ENCODE results near the gene AREL1.

Gene AREL1

DNA sequence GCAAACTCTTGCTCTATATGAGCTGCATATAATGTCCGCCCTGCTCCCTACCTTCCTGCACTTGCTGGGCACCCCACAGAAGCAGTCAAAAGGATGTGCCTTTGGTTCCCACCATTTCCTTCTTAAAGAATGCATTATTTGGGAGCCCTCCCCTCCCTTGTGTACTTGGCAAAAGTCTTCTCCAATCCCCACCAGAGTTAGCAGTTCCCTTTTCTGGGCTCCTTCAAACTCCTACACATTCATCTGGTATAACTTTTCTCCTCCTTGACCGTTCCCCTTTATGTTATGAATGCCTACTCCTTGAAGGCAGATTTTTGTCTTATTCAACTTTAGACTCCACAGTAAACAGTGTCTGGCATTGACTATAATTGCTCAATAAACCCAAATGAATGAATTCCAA is 27.8 kb downstream of the AREL1 start:
- CTCF ChIA-PET, result interaction anchor here (0.6 kb wide), 1 partner anchor 76 kb away, joined by 4 read pairs; no protein-coding TSS in a partner anchor
- H3K27me3 Mint-ChIP-seq, result no peaks in the 10 kb centered on the region
- H3K4me3 Mint-ChIP-seq, result no peak overlapping the region
- H3K9me3 Mint-ChIP-seq, result no peaks in the 10 kb centered on the region
- H3K36me3 Mint-ChIP-seq, result peaks cover 32% of the 10 kb centered on the region
- H3K4me1 Mint-ChIP-seq, result peaks cover 21% of the 10 kb centered on the region
- no peak overlapping the region for H3K27ac Mint-ChIP-seq
- DNase-seq, result no peak

- DNase-seq, result no peak
- H3K4me1 Mint-ChIP-seq, result peaks cover 21% of the 10 kb centered on the region
- no peaks in the 10 kb centered on the region for H3K9me3 Mint-ChIP-seq
- H3K4me3 Mint-ChIP-seq, result no peak overlapping the region
- H3K27me3 Mint-ChIP-seq, result no peaks in the 10 kb centered on the region
- peaks cover 32% of the 10 kb centered on the region for H3K36me3 Mint-ChIP-seq
- no peak overlapping the region for H3K27ac Mint-ChIP-seq
- CTCF ChIA-PET, result no interaction called here
Measured at GRCh38 chr14:74684434-74684833, 28.4 kb downstream of the AREL1 start.

- H3K4me1 Mint-ChIP-seq, result peaks cover 21% of the 10 kb centered on the region
- no peaks in the 10 kb centered on the region for H3K9me3 Mint-ChIP-seq
- H3K4me3 Mint-ChIP-seq, result no peak overlapping the region
- no peaks in the 10 kb centered on the region for H3K27me3 Mint-ChIP-seq
- CTCF ChIA-PET, result no interaction called here
- peaks cover 30% of the 10 kb centered on the region for H3K36me3 Mint-ChIP-seq
- peak overlapping the region; percentile 12 for H3K27ac Mint-ChIP-seq
- no peak for DNase-seq
Measured at GRCh38 chr14:74683406-74683805, 29.5 kb downstream of the AREL1 start.

DNA sequence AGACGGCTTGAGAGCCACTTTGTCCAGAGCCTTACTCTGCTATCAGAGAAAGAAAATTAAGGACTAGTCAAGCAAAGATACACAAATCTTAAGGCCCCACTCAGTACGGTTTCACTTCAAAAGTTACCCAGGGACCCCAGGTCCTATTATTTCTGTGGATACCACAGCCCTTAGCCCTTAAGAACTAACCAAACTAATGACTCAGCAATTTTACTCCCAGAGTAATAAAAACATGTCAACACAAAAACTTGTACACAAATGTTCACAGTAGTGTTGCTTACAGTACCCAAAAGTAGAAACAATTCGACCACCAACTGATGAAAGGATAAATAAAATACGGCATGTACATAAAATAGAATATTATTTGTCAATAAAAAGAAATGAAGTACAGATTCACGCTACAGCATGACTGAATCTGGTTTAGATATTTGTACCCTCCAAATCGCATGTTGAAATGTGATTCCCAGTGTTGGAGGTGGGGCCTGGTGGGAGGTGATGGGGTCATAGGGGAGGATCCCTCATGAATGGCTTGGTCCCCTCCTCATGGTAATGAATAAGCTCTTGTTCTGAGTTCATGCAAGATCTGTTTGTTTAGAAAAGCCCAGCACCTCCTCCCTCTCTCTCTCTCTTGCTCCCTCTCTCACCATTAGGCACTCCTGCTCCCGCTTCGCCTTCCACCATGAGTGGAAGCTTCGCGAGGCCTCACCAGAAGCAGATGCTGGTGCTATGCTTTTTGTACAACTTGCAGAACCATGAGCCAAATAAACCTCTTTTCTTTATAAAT is 30.5 kb downstream of the AREL1 start:
- H3K9me3 Mint-ChIP-seq, result no peaks in the 10 kb centered on the region
- peaks cover 30% of the 10 kb centered on the region for H3K36me3 Mint-ChIP-seq
- H3K4me1 Mint-ChIP-seq, result peaks cover 21% of the 10 kb centered on the region
- no peak overlapping the region for H3K4me3 Mint-ChIP-seq
- DNase-seq, result no peak
- CTCF ChIA-PET, result no interaction called here
- H3K27me3 Mint-ChIP-seq, result no peaks in the 10 kb centered on the region
- H3K27ac Mint-ChIP-seq, result no peak overlapping the region

DNA sequence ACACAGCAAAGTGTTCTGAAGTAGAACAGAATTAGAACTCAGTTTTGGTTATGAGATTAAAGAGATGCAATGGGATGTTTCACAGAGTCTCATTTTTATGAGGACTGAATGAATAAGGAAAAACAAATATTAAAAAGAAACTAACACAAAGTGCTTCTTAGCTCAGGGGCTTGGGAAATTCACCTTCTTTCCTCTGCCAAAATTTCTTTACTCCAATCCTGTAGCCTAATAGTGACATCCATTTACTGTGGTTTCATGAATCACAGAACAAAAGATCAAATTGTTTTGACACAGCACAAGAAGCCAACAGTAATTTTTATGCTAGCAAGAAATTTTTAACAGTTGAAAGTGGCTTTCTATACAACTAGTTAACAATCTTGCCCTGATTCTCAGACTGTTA is 37.7 kb downstream of the AREL1 start:
- DNase-seq, result no peak

DNA sequence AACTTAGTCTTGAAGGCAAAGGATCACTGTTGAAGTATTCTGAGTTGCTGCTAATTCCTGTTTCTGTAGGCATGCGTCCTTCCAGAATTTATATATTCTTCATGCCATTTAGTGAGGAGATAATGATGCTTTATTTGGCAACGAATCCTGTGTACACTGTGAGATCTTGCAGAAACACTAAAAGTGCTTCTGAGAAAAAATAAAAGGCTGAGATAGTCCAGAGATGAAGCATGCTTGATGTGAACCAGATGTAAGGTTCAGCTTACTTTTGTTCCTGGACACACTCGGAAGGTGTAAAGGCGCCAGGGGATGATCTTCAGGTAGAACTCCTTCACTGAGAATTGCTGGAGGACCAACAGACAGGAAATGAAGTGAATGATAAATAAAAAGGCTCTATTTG is 39.1 kb downstream of the AREL1 start:
- Mint-ChIP-seq H3K27ac (no peak overlapping the region), H3K27me3 (no peaks in the 10 kb centered on the region), H3K4me3 (no peak overlapping the region), H3K4me1 (no peaks in the 10 kb centered on the region), H3K9me3 (no peaks in the 10 kb centered on the region), H3K36me3 (peaks cover 59% of the 10 kb centered on the region)
- CTCF ChIA-PET, result no interaction called here
- no peak for DNase-seq

More for the DNA sequence above, 37.7 kb downstream of the AREL1 start:
- Mint-ChIP-seq H3K36me3 (peaks cover 50% of the 10 kb centered on the region), H3K27me3 (no peaks in the 10 kb centered on the region), H3K27ac (peak overlapping the region; percentile 16), H3K4me1 (no peaks in the 10 kb centered on the region), H3K4me3 (no peak overlapping the region), H3K9me3 (no peaks in the 10 kb centered on the region)
- CTCF ChIA-PET, result no interaction called here

- Mint-ChIP-seq H3K4me1 (no peaks in the 10 kb centered on the region), H3K27me3 (no peaks in the 10 kb centered on the region), H3K4me3 (no peak overlapping the region), H3K36me3 (peaks cover 68% of the 10 kb centered on the region), H3K27ac (no peak overlapping the region), H3K9me3 (no peaks in the 10 kb centered on the region)
- no peak for DNase-seq
- CTCF ChIA-PET, result no interaction called here
Measured at GRCh38 chr14:74671789-74672188, 41.1 kb downstream of the AREL1 start.

GRCh38 chr14:74670726-74671411 is 42.0 kb downstream of the AREL1 start:
- CTCF ChIA-PET, result no interaction called here
- peaks cover 65% of the 10 kb centered on the region for H3K36me3 Mint-ChIP-seq
- H3K4me1 Mint-ChIP-seq, result no peaks in the 10 kb centered on the region
- no peak overlapping the region for H3K27ac Mint-ChIP-seq
- no peaks in the 10 kb centered on the region for H3K9me3 Mint-ChIP-seq
- DNase-seq, result no peak
- H3K4me3 Mint-ChIP-seq, result no peak overlapping the region
- no peaks in the 10 kb centered on the region for H3K27me3 Mint-ChIP-seq

DNA sequence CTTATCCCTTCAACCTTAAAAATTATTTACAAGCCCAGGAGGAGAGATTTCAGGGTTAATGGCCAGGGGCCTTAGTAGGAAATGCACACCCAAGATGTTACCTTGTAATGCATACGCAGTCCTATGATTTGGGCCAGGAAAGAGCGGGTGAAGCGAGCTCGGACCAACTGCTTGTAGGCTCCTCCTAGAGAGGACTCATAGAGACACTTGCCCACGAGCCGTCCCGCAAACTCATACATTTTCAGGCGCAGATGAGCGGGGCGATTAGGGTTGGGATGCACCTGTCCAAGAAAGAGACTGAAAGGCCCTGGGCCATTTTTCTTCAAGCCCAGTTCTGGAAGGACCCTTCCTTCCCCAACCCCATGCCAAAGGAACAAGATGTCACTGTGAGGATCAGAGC is 43.0 kb downstream of the AREL1 start:
- no peaks in the 10 kb centered on the region for H3K27me3 Mint-ChIP-seq
- CTCF ChIA-PET, result no interaction called here
- no peak overlapping the region for H3K27ac Mint-ChIP-seq
- H3K36me3 Mint-ChIP-seq, result peaks cover 64% of the 10 kb centered on the region
- DNase-seq, result no peak
- H3K4me1 Mint-ChIP-seq, result no peaks in the 10 kb centered on the region
- H3K9me3 Mint-ChIP-seq, result no peaks in the 10 kb centered on the region
- H3K4me3 Mint-ChIP-seq, result no peak overlapping the region

DNA sequence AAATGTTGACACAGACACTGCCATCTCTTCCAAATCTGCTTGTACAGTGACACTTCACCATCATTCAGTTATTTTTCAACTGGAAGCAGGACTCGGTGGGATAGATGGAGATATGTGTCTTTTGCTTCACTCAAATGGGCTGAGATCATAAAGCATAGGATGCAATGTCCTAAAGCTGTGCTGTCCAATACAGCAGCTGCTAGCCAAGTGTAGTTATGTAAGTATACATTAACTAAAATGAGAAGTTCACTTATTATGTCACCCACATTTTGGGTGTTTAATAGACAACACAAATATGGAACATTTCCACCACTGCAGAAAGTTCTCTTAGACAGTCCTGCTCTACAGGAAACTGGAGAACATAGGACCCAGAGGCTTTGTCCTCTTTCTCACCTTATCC is 43.6 kb downstream of the AREL1 start:
- no peaks in the 10 kb centered on the region for H3K4me1 Mint-ChIP-seq
- no peaks in the 10 kb centered on the region for H3K27me3 Mint-ChIP-seq
- CTCF ChIA-PET, result no interaction called here
- H3K9me3 Mint-ChIP-seq, result no peaks in the 10 kb centered on the region
- peaks cover 61% of the 10 kb centered on the region for H3K36me3 Mint-ChIP-seq
- H3K4me3 Mint-ChIP-seq, result no peak overlapping the region
- no peak for DNase-seq
- H3K27ac Mint-ChIP-seq, result no peak overlapping the region

GRCh38 chr14:74667758-74668157 is 45.1 kb downstream of the AREL1 start:
- H3K4me3 Mint-ChIP-seq, result no peak overlapping the region
- H3K27ac Mint-ChIP-seq, result no peak overlapping the region
- CTCF ChIA-PET, result interaction anchor here (0.6 to 2.1 kb wide), 5 partner anchors 56 to 781 kb away, joined by 3 to 5 read pairs (median 3); partner anchors contain the start of gene LTBP2
- no peak for DNase-seq
- no peaks in the 10 kb centered on the region for H3K4me1 Mint-ChIP-seq
- H3K36me3 Mint-ChIP-seq, result peaks cover 67% of the 10 kb centered on the region
- H3K9me3 Mint-ChIP-seq, result no peaks in the 10 kb centered on the region
- H3K27me3 Mint-ChIP-seq, result no peaks in the 10 kb centered on the region

DNA sequence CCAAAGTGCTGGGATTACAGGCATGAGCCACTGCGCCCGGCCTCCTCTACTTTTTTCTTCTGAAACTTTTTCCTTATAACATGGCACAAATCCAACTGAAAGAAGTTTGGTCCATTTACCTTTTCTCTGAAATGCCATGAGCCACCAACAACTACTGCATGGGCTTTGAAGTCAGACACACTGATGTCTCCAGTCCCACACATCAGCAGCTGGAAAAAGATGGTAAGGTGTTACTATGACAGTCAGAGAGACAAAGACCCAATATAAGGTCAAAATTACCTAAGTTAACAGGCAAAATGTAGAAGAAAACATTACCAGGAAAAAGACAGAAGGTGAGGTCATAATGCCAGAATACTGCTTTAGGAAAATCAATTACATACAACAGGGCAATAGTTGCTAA is 48.2 kb downstream of the AREL1 start:
- Mint-ChIP-seq H3K36me3 (peaks cover 56% of the 10 kb centered on the region), H3K4me1 (no peaks in the 10 kb centered on the region), H3K27me3 (no peaks in the 10 kb centered on the region), H3K4me3 (no peak overlapping the region), H3K9me3 (no peaks in the 10 kb centered on the region), H3K27ac (no peak overlapping the region)
- CTCF ChIA-PET, result no interaction called here
- no peak for DNase-seq

DNA sequence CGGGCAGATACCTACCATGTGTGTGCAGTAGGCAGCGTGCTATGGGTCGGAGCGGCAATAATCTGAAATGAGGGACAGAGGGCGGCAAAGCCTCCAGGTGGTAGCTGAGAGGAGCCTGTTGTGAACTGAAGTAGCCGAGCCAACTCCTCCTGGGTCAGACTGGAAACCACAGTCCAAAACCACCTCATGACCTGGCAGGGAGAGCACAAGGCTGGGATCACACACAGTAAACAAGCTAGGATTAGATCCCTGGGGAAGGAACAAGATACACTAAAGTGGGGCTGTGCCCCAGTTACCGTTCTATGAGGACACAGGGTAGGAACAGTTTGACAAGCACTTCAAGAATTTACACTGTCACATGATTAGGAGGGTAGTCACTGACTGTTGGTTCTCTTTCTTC is 49.0 kb downstream of the AREL1 start:
- H3K27me3 Mint-ChIP-seq, result no peaks in the 10 kb centered on the region
- H3K4me3 Mint-ChIP-seq, result no peak overlapping the region
- no peak for DNase-seq
- H3K4me1 Mint-ChIP-seq, result no peaks in the 10 kb centered on the region
- peak overlapping the region; percentile 52 for H3K27ac Mint-ChIP-seq
- peaks cover 51% of the 10 kb centered on the region for H3K36me3 Mint-ChIP-seq
- CTCF ChIA-PET, result no interaction called here
- no peaks in the 10 kb centered on the region for H3K9me3 Mint-ChIP-seq

- H3K4me1 Mint-ChIP-seq, result no peaks in the 10 kb centered on the region
- H3K27me3 Mint-ChIP-seq, result no peaks in the 10 kb centered on the region
- CTCF ChIA-PET, result interaction anchor here (0.9 kb wide), 1 partner anchor 49 kb away, joined by 3 read pairs; the partner anchor contains the start of gene LTBP2
- H3K4me3 Mint-ChIP-seq, result no peak overlapping the region
- no peak for DNase-seq
- H3K9me3 Mint-ChIP-seq, result no peaks in the 10 kb centered on the region
- H3K36me3 Mint-ChIP-seq, result peaks cover 41% of the 10 kb centered on the region
- H3K27ac Mint-ChIP-seq, result no peak overlapping the region
Measured at GRCh38 chr14:74661726-74662450, 51.0 kb downstream of the AREL1 start.

All from activated naive CD4-positive, alpha-beta T cell treated with anti-CD3 and anti-CD28 coated beads, Interleukin-2, amount 10 ng/mL, durations not matched to agents 7 days and 5 days (primary cell).